ENCODE results near the gene DCTD.

DCTD gene

GRCh38 chr4:182886205-182886604, 31.0 kb downstream of the DCTD start:
- DNase-seq (ENCODE audit: low read depth): no peak
- no peak for TF ChIP-seq CTCF (IDR thresholded peaks at IDR 0.05; ENCODE audit: insufficient read depth, low read depth, low read length, missing control alignments)
- no peak overlapping the region for H3K4me3 ChIP-seq (ENCODE audit: low read length)

GRCh38 chr4:182885738-182886077, 31.5 kb downstream of the DCTD start:
- TF ChIP-seq CTCF (IDR thresholded peaks at IDR 0.05; ENCODE audit: insufficient read depth, low read depth, low read length, missing control alignments): no peak
- DNase-seq (ENCODE audit: low read depth): no peak
- no peak overlapping the region for H3K4me3 ChIP-seq (ENCODE audit: low read length)

GRCh38 chr4:182885022-182885737, 32.0 kb downstream of the DCTD start:
- no peak overlapping the region for H3K4me3 ChIP-seq (ENCODE audit: low read length)
- no peak for TF ChIP-seq CTCF (IDR thresholded peaks at IDR 0.05; ENCODE audit: insufficient read depth, low read depth, low read length, missing control alignments)
- no peak for DNase-seq (ENCODE audit: low read depth)

GRCh38 chr4:182884040-182884439, 33.1 kb downstream of the DCTD start:
- no peak overlapping the region for H3K4me3 ChIP-seq (ENCODE audit: low read length)
- no peak for DNase-seq (ENCODE audit: low read depth)
- no peak for TF ChIP-seq CTCF (IDR thresholded peaks at IDR 0.05; ENCODE audit: insufficient read depth, low read depth, low read length, missing control alignments)

- no peak for DNase-seq (ENCODE audit: low read depth)
- H3K4me3 ChIP-seq (ENCODE audit: low read length): no peak overlapping the region
- TF ChIP-seq CTCF (IDR thresholded peaks at IDR 0.05; ENCODE audit: insufficient read depth, low read depth, low read length, missing control alignments): no peak
These were observed 33.8 kb downstream of the DCTD start for GRCh38 chr4:182883351-182883750.

GRCh38 chr4:182881914-182882313, 35.3 kb downstream of the DCTD start:
- no peak for TF ChIP-seq CTCF (IDR thresholded peaks at IDR 0.05; ENCODE audit: insufficient read depth, low read depth, low read length, missing control alignments)
- no peak for DNase-seq (ENCODE audit: low read depth)
- no peak overlapping the region for H3K4me3 ChIP-seq (ENCODE audit: low read length)

All from epithelial cell of esophagus (primary cell).